Ishikawa (cell line): ENCODE results near the gene ENTPD1.

ENCODE experiments used
- EP300 ChIP-seq: IDR thresholded peaks from 2 replicates; pipeline ENCODE4 v1.6.1; 2012; ENCODE audit warnings: borderline replicate concordance
- FOXM1 ChIP-seq: IDR thresholded peaks from 2 replicates; pipeline ENCODE4 v1.6.1; 2012; ENCODE audit warnings: low read depth, borderline replicate concordance
- RAD21 ChIP-seq: IDR thresholded peaks from 2 replicates; pipeline ENCODE4 v1.6.1; 2012; ENCODE audit warnings: low read depth
- REST ChIP-seq: IDR thresholded peaks from 2 replicates; pipeline ENCODE4 v1.6.1; 2012; ENCODE audit warnings: low read depth, mild to moderate bottlenecking
- TAF1 ChIP-seq: IDR thresholded peaks from 2 replicates; pipeline ENCODE4 v1.6.1; 2012; ENCODE audit warnings: low read depth, mild to moderate bottlenecking
- TCF12 ChIP-seq: IDR thresholded peaks from 2 replicates; pipeline ENCODE4 v1.6.1; 2012; ENCODE audit warnings: low read depth
- TEAD4 ChIP-seq: IDR thresholded peaks from 2 replicates; pipeline ENCODE4 v1.6.1; 2012

GRCh38 chr10:95837783-95838182, 81.8 kb downstream of the ENTPD1 start:
- TF ChIP-seq TEAD4 (no peak), RAD21 (no peak), TAF1 (no peak), REST (no peak), TCF12 (no peak), EP300 (no peak), FOXM1 (no peak)
